ENCODE measurements around the gene MLKL.
"Not testable (repeated sequence)": the region's sequence is repeated elsewhere in the genome, so short reads cannot be mapped to it uniquely, and the experiment has no call there.

MLKL gene

DNA sequence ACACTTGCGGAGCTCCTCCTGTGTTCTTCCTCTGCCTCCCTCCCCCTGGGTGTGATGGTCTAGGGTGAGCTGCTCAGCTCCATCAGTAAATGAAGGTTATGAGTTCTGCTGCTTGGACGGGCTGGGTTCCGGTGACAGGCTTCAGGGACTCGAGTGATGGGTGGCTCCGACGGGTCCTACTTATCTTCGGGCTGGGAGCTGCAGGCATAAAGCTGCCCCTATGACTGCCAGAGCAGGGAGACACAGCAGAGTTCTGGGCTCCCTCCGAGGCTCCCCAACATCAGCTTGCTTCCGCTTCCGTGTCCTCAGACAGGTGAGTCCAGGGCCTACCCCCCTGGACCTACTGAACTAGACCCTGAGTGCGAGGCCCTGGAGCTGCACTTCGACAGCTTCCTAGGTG is 11.3 kb upstream of the MLKL start:
- no peak overlapping the region for H3K27ac ChIP-seq
- DNase-seq (ENCODE audit: low read depth, low spot score): no peak

GRCh38 chr16:74710401-74710800 is 9.7 kb upstream of the MLKL start:
- no peak for DNase-seq (ENCODE audit: low read depth, low spot score)
- H3K27ac ChIP-seq: no peak overlapping the region

- H3K27ac ChIP-seq: no peak overlapping the region
- DNase-seq (ENCODE audit: low read depth, low spot score): no peak
Measured at GRCh38 chr16:74709441-74709877, 8.8 kb upstream of the MLKL start.

GRCh38 chr16:74700116-74700437 is 585 bp downstream of the MLKL start:
- peak overlapping the region; percentile 88 for H3K27ac ChIP-seq
- no peak for DNase-seq (ENCODE audit: low read depth, low spot score)

DNA sequence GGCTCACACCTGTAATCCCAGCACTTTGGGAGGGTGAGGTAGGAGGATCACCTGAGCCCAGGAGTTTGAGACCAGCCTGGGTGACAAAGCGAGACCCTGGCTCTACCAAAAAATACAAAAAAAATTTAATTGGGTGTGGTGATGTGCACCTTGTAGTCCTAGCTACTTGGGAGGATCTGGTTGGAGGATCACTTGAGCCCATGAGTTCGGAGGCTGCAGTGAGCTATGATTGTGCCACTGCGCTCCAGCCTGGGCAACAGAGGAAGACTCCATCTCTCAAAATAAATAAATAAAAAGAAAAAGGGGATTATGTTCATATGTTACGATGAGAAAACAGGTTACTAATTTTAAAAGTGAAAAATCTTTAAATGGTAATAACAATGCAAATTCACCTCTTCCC is 996 bp downstream of the MLKL start:
- peak overlapping the region; percentile 88 for H3K27ac ChIP-seq

DNA sequence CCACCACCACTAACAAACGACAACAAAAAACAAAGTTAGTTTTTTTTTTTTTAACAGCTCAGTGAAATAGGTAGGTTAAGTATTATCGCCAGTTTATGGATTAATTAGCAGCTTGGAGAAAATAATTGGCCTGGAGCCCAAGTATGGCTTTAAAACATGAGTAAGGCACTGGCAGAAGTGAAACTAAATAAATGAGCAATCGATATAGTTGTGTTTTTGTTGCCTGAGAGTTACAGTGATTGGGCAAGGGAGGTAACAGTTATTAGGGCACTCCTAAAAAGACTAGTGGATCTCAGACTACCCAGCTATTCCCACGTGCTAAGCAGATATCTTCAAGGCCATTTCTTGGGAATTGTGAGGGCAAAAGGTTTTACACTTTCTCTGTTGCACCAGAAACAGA is 2.4 kb downstream of the MLKL start:
- H3K27ac ChIP-seq: no peak overlapping the region
- DNase-seq (ENCODE audit: low read depth, low spot score): no peak

More for the DNA sequence above, 996 bp downstream of the MLKL start:
- DNase-seq (ENCODE audit: low read depth, low spot score): no peak

DNA sequence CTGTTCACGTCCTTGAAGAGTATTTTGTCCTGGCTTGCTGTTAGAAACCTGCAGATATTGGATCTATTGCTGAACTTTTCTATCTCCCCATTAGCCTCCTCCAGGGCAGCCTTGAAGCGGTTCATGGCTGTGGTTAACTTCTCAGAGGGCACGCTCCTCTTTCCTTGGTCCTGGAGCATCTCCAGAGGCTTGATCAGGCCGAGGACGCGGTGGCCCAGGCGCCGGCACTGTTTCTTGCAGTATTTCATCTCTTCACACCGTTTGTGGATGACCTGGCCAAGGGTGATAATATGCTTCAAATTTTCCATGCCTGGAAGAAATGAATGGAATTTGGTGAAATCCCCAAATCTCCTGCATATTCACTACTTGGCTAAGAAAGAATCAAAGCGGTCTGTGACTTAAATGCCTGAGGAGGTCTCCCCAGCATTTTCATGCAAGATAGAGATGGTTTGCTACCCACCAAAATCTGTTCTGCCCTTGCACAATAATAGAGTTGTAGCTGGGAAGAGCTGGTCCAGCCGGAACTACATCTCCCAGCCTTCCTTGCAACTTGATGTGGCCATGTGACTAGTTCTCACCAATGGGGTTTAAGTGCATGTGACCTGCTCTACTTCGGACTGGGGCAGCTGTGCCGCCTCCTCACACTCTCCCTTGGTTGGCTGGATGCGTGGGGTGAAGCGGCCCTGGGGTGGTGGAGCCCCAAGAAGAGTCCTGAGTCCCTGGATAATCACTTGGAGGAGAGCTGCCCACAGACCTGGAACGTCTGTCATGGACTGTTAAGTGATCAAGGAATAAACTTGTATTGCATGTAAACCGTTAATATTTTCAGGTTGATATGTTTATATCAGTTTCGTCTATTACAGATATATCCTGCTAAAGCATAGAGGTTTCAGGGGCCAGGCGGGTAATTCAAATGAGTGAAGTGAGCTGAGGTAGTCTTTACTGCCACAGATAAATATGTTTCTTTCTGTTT is 4.9 kb downstream of the MLKL start:
- peak; percentile 41 for DNase-seq (ENCODE audit: low read depth, low spot score)
- no peak overlapping the region for H3K27ac ChIP-seq

GRCh38 chr16:74691093-74691855 is 9.4 kb downstream of the MLKL start:
- DNase-seq (ENCODE audit: low read depth, low spot score): no peak
- H3K27ac ChIP-seq: no peak overlapping the region

GRCh38 chr16:74682556-74682955 is 18.1 kb downstream of the MLKL start:
- no peak overlapping the region for H3K27ac ChIP-seq
- DNase-seq (ENCODE audit: low read depth, low spot score): no peak

DNA sequence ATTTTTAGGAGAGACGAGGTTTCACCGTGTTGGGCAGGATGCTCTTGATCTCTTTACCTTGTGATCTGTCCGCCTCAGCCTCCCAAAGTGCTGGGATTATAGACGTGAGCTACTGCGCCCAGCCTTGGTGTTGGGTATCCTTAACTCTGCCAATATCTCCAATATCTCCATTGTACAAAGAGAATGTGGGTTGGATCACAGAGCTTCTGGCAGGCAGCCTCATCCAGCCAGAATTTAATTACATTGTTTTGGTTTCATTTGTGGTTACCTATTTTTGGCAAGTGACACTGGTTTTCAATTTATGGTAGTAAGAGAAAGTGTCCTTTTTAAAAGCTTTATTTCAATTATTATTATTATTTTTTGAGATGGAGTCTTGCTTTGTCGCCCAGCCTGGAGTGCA is 20.0 kb downstream of the MLKL start:
- no peak for DNase-seq (ENCODE audit: low read depth, low spot score)
- no peak overlapping the region for H3K27ac ChIP-seq

DNA sequence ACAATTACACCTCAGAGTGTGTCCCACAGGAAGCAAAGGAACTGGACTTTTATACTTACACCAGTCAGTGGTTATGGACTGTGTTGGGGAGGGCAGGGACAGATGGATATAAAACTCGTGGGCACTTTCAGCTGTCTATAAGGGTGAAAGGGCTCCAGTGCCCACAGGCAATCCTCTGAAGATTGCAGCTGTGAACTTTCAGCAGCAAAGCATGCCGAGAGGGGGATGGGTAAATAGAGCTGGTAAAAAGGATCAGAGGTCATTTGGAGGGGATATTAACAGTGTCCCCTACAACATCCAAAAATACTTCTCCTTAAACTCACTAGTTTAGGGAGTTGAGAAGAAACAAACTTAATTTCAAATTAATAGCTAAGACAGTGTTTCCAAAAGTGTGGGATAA is 20.7 kb downstream of the MLKL start:
- DNase-seq (ENCODE audit: low read depth, low spot score): no peak

DNA sequence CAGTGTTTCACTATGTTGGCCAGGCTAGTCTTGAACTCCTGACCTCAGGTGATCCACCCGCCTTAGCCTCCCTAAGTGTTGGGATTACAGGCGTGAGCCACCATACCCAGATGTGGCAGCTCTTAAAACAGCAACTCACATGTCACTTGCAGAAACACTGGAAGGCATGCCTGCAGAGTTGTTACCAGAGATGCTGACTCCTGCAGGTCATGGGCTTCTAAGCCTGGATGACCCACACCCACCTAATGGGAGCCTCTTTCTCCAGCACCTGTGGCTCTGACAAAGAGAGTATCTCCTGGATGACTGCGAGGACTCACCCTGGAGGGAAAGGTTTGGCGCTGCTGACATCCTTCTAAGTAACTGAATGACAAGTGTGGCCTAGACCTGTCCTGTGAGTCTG is 22.8 kb downstream of the MLKL start:
- no peak overlapping the region for H3K27ac ChIP-seq

More for the DNA sequence above, 20.7 kb downstream of the MLKL start:
- H3K27ac ChIP-seq: no peak overlapping the region

DNA sequence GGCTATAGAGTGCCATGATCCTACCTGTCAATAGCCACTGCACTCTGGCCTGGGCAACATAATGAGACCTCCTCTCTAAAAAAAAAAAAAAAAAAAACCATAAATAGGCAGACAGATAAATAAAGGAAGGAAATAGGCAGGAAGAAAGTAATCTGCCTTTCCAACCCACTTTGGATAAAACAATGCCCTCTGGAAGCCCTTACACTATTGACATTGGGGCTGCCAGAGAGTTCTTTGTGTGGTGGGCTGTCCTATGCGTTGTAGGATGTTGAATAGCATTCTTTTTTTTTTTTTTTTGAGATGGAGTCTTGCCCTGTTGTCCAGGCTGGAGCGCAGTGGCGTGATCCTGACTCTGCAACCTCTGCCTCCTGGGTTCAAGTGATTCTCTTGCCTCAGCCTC is 26.8 kb downstream of the MLKL start:
- no peak overlapping the region for H3K27ac ChIP-seq
- DNase-seq (ENCODE audit: low read depth, low spot score): no peak

More for the DNA sequence above, 22.8 kb downstream of the MLKL start:
- no peak for DNase-seq (ENCODE audit: low read depth, low spot score)

- not testable (repeated sequence) for H3K27ac ChIP-seq; DNase-seq (ENCODE audit: low read depth, low spot score)
Measured at GRCh38 chr16:74668877-74669276, 31.8 kb downstream of the MLKL start.

DNA sequence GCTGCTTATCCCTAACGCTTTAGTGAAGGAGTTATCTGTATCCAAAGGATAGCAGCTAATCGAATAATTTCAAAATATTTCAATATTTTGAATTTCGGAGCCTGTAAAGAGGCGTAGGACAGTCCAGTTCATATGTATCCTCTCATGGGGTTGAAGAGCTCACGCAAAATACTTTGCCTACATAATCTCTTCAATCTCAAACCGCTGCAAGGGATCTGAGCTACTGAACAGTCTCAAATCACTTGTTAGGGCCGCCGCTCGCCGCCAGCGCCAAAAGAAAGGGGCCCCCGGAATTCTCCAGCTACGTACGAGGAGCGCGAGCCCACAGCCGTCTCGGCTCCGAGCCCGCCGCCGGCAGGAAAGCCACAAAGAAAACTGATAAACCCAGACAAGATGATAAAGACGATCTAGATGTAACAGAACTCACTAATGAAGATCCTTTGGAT is 33.4 kb downstream of the MLKL start:
- no peak for DNase-seq (ENCODE audit: low read depth, low spot score)
- no peak overlapping the region for H3K27ac ChIP-seq

GRCh38 chr16:74666425-74667254 is 34.0 kb downstream of the MLKL start, which contains the start of gene RFWD3:
Gene RFWD3 (minus strand): TSS chr16:74666877. CDS start chr16:74661449, 5,428 bp downstream.
- peak; percentile 97 for DNase-seq (ENCODE audit: low read depth, low spot score)
- H3K27ac ChIP-seq: peak within 1 kb of the TSS; percentile 44

DNA sequence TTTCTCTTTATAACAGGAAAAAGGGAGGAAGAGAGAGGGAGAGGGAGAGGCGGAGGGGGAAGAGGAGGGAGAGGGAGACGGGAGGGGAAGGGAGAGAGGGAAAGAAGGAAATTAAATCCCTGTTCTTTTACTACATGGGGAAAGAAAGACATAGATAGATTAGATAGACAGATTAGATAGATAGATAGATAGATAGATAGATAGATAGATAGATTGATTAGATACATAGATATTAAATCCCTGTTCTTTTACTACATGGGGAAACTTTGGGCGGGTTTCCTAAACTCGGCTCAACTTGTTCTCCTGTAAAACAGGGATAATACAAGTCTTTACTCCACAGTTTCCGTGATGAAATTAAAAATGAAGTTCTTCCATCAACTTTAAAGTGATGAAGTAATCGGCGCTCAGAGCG is 34.6 kb downstream of the MLKL start:
- DNase-seq (ENCODE audit: low read depth, low spot score): no peak
- H3K27ac ChIP-seq: peak overlapping the region; percentile 44

DNA sequence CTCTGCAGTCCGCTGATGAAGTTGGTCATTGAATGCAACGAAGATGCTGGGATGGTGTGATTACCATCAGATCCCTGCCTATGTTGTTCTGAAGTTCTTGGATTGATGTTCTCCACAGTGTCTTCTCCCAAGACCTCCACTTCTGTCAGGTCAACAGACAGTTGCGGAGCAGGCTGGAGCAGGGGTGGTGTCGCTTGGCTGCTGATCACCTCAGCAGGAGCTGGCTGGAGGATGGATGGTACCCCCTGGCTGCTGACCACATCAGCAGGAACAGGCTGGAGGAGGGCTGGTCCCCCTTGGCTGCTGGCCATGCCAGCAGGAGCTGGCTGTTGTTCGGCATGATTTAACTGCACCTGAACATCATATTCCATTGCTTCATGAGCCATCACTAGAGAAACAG is 39.6 kb downstream of the MLKL start:
- H3K27ac ChIP-seq: no peak overlapping the region
- DNase-seq (ENCODE audit: low read depth, low spot score): no peak

DNA sequence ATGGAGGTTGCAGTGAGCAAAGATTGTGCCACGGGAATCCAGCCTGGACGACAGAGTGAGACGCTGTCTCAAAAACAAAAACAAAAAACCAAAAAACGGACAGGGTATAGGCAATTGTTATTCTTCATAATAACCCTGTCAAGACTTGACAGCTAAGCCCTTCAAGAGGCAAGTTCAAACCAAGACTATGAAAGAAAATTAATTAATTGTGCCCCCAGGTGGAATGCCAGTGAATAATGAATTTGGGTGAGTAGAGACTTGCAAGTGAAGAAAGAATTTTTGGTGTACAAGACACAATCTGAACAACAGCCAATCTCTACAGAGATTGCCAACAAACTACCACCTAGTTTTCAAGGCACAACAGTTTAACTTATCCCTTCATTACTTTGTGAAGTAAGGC is 40.3 kb downstream of the MLKL start:
- DNase-seq (ENCODE audit: low read depth, low spot score): no peak
- no peak overlapping the region for H3K27ac ChIP-seq

GRCh38 chr16:74659041-74659440 is 41.6 kb downstream of the MLKL start:
- no peak overlapping the region for H3K27ac ChIP-seq
- DNase-seq (ENCODE audit: low read depth, low spot score): no peak
